Activated naive CD8-positive, alpha-beta T cell treated with anti-CD3 and anti-CD28 coated beads, Interleukin-2, amount 50 U/mL, for 24 hours (primary cell): Measurements from ENCODE around the gene ZC3H7B.
"Not testable (repeated sequence)": the region's sequence is repeated elsewhere in the genome, so short reads cannot be mapped to it uniquely, and the experiment has no call there.

Experiments used
- ATAC-seq: fragments of 150-1000 bp; cut with Tn5 transposase; one replicate; pipeline ENCODE4 v1.10.0; 2021
- DNase-seq: peaks from one replicate; pipeline ENCODE4 v3.0.0; 2021
- H3K27ac Mint-ChIP-seq: one replicate; pipeline ENCODE4 v1.8.0; 2021; ENCODE audit warnings: mild to moderate bottlenecking, mixed read lengths
- H3K27me3 Mint-ChIP-seq: one replicate; pipeline ENCODE4 v1.8.0; 2021; ENCODE audit warnings: mixed read lengths
- H3K36me3 Mint-ChIP-seq: one replicate; pipeline ENCODE4 v1.8.0; 2021; ENCODE audit warnings: low read depth, mixed read lengths
- H3K4me1 Mint-ChIP-seq: one replicate; pipeline ENCODE4 v1.8.0; 2021; ENCODE audit warnings: mixed read lengths
- H3K4me3 Mint-ChIP-seq: one replicate; pipeline ENCODE4 v1.8.0; 2021; ENCODE audit warnings: mild to moderate bottlenecking, moderate library complexity, mixed read lengths
- H3K9me3 Mint-ChIP-seq: one replicate; pipeline ENCODE4 v1.8.0; 2021; ENCODE audit warnings: mixed read lengths

The ZC3H7B gene

GRCh38 chr22:41301085-41302020, at the start of gene ZC3H7B:
ZC3H7B (plus strand) TSS chr22:41301525; CDS start chr22:41320661, 19,136 bp downstream.
- H3K27ac Mint-ChIP-seq: peak within 1 kb of the TSS; percentile 74
- H3K4me3 Mint-ChIP-seq: peak within 1 kb of the TSS; percentile 82
- ATAC-seq (peak; percentile 97), DNase-seq (peak; percentile 83)
- H3K9me3 Mint-ChIP-seq: no peaks in the 10 kb centered on the region
- H3K27me3 Mint-ChIP-seq: no peaks in the 10 kb centered on the region
- peaks cover 33% of the 10 kb centered on the region for H3K4me1 Mint-ChIP-seq
- peaks cover 8% of the 10 kb centered on the region for H3K36me3 Mint-ChIP-seq

- DNase-seq (no peak), ATAC-seq (no peak)
- no peaks in the 10 kb centered on the region for H3K4me1 Mint-ChIP-seq
- no peak overlapping the region for H3K27ac Mint-ChIP-seq
- H3K4me3 Mint-ChIP-seq: no peak overlapping the region
- no peaks in the 10 kb centered on the region for H3K9me3 Mint-ChIP-seq
- no peaks in the 10 kb centered on the region for H3K27me3 Mint-ChIP-seq
- H3K36me3 Mint-ChIP-seq: peaks cover 53% of the 10 kb centered on the region
Measured at GRCh38 chr22:41252365-41252764, 49.0 kb upstream of the ZC3H7B start.

- H3K4me3 Mint-ChIP-seq: no peak overlapping the region
- H3K9me3 Mint-ChIP-seq: no peaks in the 10 kb centered on the region
- H3K36me3 Mint-ChIP-seq: peaks cover 57% of the 10 kb centered on the region
- DNase-seq (no peak), ATAC-seq (no peak)
- H3K27ac Mint-ChIP-seq: no peak overlapping the region
- H3K4me1 Mint-ChIP-seq: no peaks in the 10 kb centered on the region
- H3K27me3 Mint-ChIP-seq: no peaks in the 10 kb centered on the region
Measured at GRCh38 chr22:41254230-41254629, 47.1 kb upstream of the ZC3H7B start.

GRCh38 chr22:41256254-41257253, 44.8 kb upstream of the ZC3H7B start:
- Mint-ChIP-seq H3K36me3 (peaks cover 46% of the 10 kb centered on the region), H3K4me3 (no peak overlapping the region)
- no peak for DNase-seq

GRCh38 chr22:41257696-41258095, 43.6 kb upstream of the ZC3H7B start:
- no peaks in the 10 kb centered on the region for H3K4me1 Mint-ChIP-seq
- no peak overlapping the region for H3K27ac Mint-ChIP-seq
- H3K27me3 Mint-ChIP-seq: no peaks in the 10 kb centered on the region
- H3K36me3 Mint-ChIP-seq: peaks cover 47% of the 10 kb centered on the region
- H3K4me3 Mint-ChIP-seq: no peak overlapping the region
- ATAC-seq (no peak), DNase-seq (no peak)
- no peaks in the 10 kb centered on the region for H3K9me3 Mint-ChIP-seq

More at GRCh38 chr22:41256254-41257253, 44.8 kb upstream of the ZC3H7B start:
- Mint-ChIP-seq H3K4me1 (no peaks in the 10 kb centered on the region), H3K9me3 (no peaks in the 10 kb centered on the region), H3K27ac (peak overlapping the region; percentile 50), H3K27me3 (no peaks in the 10 kb centered on the region)
- no peak for ATAC-seq

- not testable (repeated sequence) for DNase-seq, H3K27me3 Mint-ChIP-seq, H3K27ac Mint-ChIP-seq, H3K4me3 Mint-ChIP-seq, H3K4me1 Mint-ChIP-seq, ATAC-seq, H3K9me3 Mint-ChIP-seq
- H3K36me3 Mint-ChIP-seq: peaks cover 49% of the 10 kb centered on the region
Measured at GRCh38 chr22:41259756-41260155, 41.6 kb upstream of the ZC3H7B start.

- Mint-ChIP-seq H3K9me3 (no peaks in the 10 kb centered on the region), H3K27ac (no peak overlapping the region), H3K36me3 (peaks cover 52% of the 10 kb centered on the region), H3K4me3 (no peak overlapping the region), H3K27me3 (no peaks in the 10 kb centered on the region), H3K4me1 (peaks cover 1% of the 10 kb centered on the region)
- DNase-seq: no peak
- no peak for ATAC-seq
Measured at GRCh38 chr22:41260871-41261270, 40.5 kb upstream of the ZC3H7B start.

- peaks cover 53% of the 10 kb centered on the region for H3K36me3 Mint-ChIP-seq
- no peaks in the 10 kb centered on the region for H3K9me3 Mint-ChIP-seq
- peaks cover 4% of the 10 kb centered on the region for H3K4me1 Mint-ChIP-seq
- H3K4me3 Mint-ChIP-seq: no peak overlapping the region
- H3K27ac Mint-ChIP-seq: no peak overlapping the region
- DNase-seq (no peak), ATAC-seq (no peak)
- H3K27me3 Mint-ChIP-seq: no peaks in the 10 kb centered on the region
Measured at GRCh38 chr22:41261541-41262249, 39.6 kb upstream of the ZC3H7B start.

- DNase-seq: no peak
- Mint-ChIP-seq H3K4me3 (no peak overlapping the region), H3K4me1 (peaks cover 4% of the 10 kb centered on the region), H3K27ac (no peak overlapping the region), H3K36me3 (peaks cover 48% of the 10 kb centered on the region), H3K9me3 (no peaks in the 10 kb centered on the region), H3K27me3 (no peaks in the 10 kb centered on the region)
- ATAC-seq: no peak
Measured at GRCh38 chr22:41262250-41262765, 39.0 kb upstream of the ZC3H7B start.

- ATAC-seq (peak; percentile 57), DNase-seq (no peak)
- Mint-ChIP-seq H3K36me3 (peaks cover 54% of the 10 kb centered on the region), H3K4me1 (peaks cover 4% of the 10 kb centered on the region), H3K27me3 (no peaks in the 10 kb centered on the region), H3K9me3 (no peaks in the 10 kb centered on the region), H3K4me3 (no peak overlapping the region), H3K27ac (no peak overlapping the region)
Measured at GRCh38 chr22:41263704-41264103, 37.6 kb upstream of the ZC3H7B start.

GRCh38 chr22:41264408-41264941, 36.9 kb upstream of the ZC3H7B start:
- no peak for ATAC-seq
- H3K27me3 Mint-ChIP-seq: no peaks in the 10 kb centered on the region
- no peaks in the 10 kb centered on the region for H3K9me3 Mint-ChIP-seq
- peaks cover 54% of the 10 kb centered on the region for H3K36me3 Mint-ChIP-seq
- H3K4me1 Mint-ChIP-seq: peaks cover 4% of the 10 kb centered on the region
- no peak overlapping the region for H3K27ac Mint-ChIP-seq
- DNase-seq: no peak
- no peak overlapping the region for H3K4me3 Mint-ChIP-seq

GRCh38 chr22:41267958-41268357, 33.4 kb upstream of the ZC3H7B start:
- H3K27ac Mint-ChIP-seq: no peak overlapping the region
- ATAC-seq (no peak), DNase-seq (no peak)
- H3K36me3 Mint-ChIP-seq: peaks cover 59% of the 10 kb centered on the region
- no peaks in the 10 kb centered on the region for H3K9me3 Mint-ChIP-seq
- H3K4me3 Mint-ChIP-seq: no peak overlapping the region
- H3K27me3 Mint-ChIP-seq: no peaks in the 10 kb centered on the region
- peaks cover 4% of the 10 kb centered on the region for H3K4me1 Mint-ChIP-seq

- H3K27me3 Mint-ChIP-seq: no peaks in the 10 kb centered on the region
- no peak overlapping the region for H3K4me3 Mint-ChIP-seq
- ATAC-seq (no peak), DNase-seq (no peak)
- H3K27ac Mint-ChIP-seq: no peak overlapping the region
- H3K4me1 Mint-ChIP-seq: no peaks in the 10 kb centered on the region
- peaks cover 59% of the 10 kb centered on the region for H3K36me3 Mint-ChIP-seq
- no peaks in the 10 kb centered on the region for H3K9me3 Mint-ChIP-seq
Measured at GRCh38 chr22:41271787-41272186, 29.5 kb upstream of the ZC3H7B start.

- DNase-seq: no peak
- peaks cover 62% of the 10 kb centered on the region for H3K36me3 Mint-ChIP-seq
- H3K4me3 Mint-ChIP-seq: no peak overlapping the region
- H3K9me3 Mint-ChIP-seq: no peaks in the 10 kb centered on the region
- no peaks in the 10 kb centered on the region for H3K4me1 Mint-ChIP-seq
- ATAC-seq: no peak
- H3K27ac Mint-ChIP-seq: no peak overlapping the region
- H3K27me3 Mint-ChIP-seq: no peaks in the 10 kb centered on the region
Measured at GRCh38 chr22:41273128-41273527, 28.2 kb upstream of the ZC3H7B start.
